Esophagus squamous epithelium (tissue), 4 donors: ENCODE data around the gene STAT1.

Experiments used
- CTCF ChIP-seq, 6 experiments: fragments of 450-650 bp in 4 of 6; fragments of 200-600 bp in 2 of 6; sonication (generic) in 2 of 6; IDR thresholded peaks; one replicate each; pipeline ENCODE4 v1.5.1; 2016 to 2019; ENCODE audit warnings: antibody characterized with exemption in 6 of 6, mild to moderate bottlenecking in 4 of 6, moderate library complexity in 4 of 6
- POLR2A ChIP-seq, 4 donors: fragments of 450-650 bp; IDR thresholded peaks; one replicate each; pipeline ENCODE4 v1.6.1; 2017; ENCODE audit warnings: antibody characterized with exemption in 4 of 4, mild to moderate bottlenecking in 4 of 4, moderate library complexity in 3 of 4

DNA sequence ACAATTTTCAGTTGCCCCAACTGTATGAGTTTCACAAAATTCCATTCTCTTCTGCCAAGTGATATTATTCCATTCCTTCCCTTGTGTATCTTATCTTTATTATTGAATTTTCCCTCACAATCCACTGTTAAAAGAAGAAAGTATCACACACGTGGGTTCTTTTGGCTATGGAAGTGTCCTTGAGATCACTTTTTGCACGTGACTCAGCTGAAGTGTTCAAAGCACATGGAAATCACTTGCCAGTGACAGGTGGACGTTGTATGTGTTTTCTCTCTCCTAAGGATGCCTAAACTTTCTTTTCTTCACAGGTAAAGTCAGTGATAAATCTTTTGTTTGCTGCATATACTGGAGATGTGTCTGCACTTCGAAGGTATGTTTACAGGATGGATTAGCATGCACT lies 60.7 kb downstream of the STAT1 start:
- TF ChIP-seq CTCF (IDR thresholded peaks at IDR 0.05) (no peak), POLR2A (IDR thresholded peaks at IDR 0.05) (no peak)
